Measurements from ENCODE around the gene POLR3K.

The POLR3K gene

DNA sequence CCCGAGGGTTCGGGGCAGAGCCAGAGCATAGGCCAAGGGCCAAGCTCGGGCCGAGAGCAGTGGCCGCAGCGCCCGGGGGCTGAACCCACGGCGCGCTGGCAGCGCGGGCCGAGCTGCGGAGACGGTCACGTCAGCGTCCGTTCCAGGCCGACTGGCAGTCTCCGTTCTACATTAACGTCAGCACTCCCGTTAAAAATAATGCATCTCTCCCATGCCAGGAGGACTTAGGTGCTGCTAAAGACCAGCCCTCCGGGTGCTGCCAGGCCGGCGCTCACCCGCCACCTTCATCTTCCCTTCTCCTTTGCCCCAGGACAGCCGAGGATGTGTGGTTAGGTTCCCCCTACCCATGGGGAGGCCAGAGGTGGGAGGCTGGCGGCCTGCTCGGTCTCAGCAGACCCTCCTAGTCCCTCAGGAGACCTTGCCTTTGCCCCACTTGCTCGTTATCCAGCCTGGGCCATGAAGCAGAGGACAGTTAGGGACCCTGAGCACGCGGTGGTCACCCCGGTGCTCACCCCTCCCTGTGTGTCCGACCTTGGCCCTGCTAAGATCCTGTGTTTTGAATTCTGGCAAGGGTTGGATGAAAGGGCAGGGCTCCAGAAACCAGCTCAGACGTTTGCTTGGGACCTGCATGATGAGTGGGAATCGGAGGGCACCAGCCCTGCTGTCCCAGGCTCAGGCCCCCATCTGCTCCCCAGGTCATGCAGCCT, 25.2 kb upstream of the POLR3K start:
- H3K9me3 ChIP-seq (replicated peaks; ENCODE audit: insufficient read depth, low read length): no peaks in the 10 kb centered on the region
- H3K36me3 ChIP-seq (replicated peaks; ENCODE audit: insufficient read depth, low read length): no peaks in the 10 kb centered on the region
- no peaks in the 10 kb centered on the region for H3K9me2 ChIP-seq (replicated peaks; ENCODE audit: insufficient read depth, low read length)
- peak overlapping the region; percentile 74 for H3K9ac ChIP-seq (ENCODE audit: low read length)
- H3K27me3 ChIP-seq (replicated peaks; ENCODE audit: insufficient read depth, low read length): no peaks in the 10 kb centered on the region
- peak; percentile 26 for DNase-seq
- 0 out of 2 replicates have a peak, but pooled peaks cover 3% of the 10 kb centered on the region for H3F3A ChIP-seq (ENCODE audit: insufficient read depth, low read length)
- peak overlapping the region; percentile 88 for H3K4me2 ChIP-seq (ENCODE audit: low read depth, low read length)
- no peak for TF ChIP-seq EZH2 (optimal IDR thresholded peaks at IDR 0.05; ENCODE audit: low read depth, low read length)
- no peak for TF ChIP-seq EZH2phosphoT487 (IDR thresholded peaks at IDR 0.05; ENCODE audit: low read length)
- TF ChIP-seq, protein P1, sequence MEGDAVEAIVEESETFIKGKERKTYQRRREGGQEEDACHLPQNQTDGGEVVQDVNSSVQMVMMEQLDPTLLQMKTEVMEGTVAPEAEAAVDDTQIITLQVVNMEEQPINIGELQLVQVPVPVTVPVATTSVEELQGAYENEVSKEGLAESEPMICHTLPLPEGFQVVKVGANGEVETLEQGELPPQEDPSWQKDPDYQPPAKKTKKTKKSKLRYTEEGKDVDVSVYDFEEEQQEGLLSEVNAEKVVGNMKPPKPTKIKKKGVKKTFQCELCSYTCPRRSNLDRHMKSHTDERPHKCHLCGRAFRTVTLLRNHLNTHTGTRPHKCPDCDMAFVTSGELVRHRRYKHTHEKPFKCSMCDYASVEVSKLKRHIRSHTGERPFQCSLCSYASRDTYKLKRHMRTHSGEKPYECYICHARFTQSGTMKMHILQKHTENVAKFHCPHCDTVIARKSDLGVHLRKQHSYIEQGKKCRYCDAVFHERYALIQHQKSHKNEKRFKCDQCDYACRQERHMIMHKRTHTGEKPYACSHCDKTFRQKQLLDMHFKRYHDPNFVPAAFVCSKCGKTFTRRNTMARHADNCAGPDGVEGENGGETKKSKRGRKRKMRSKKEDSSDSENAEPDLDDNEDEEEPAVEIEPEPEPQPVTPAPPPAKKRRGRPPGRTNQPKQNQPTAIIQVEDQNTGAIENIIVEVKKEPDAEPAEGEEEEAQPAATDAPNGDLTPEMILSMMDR (IDR thresholded peaks at IDR 0.05; ENCODE audit: low read length): no peak
- H2AFZ ChIP-seq (ENCODE audit: low read length): peak overlapping the region; percentile 63; the same call in 1 of the 2 replicates
- peaks cover 21% of the 10 kb centered on the region for H3K4me1 ChIP-seq (ENCODE audit: low read length)
- H3K79me2 ChIP-seq (ENCODE audit: low read length): peaks cover 9% of the 10 kb centered on the region
- H3K4me3 ChIP-seq (ENCODE audit: low read length): peak overlapping the region; percentile 90
- no peaks in the 10 kb centered on the region for H4K20me1 ChIP-seq (ENCODE audit: insufficient read depth, low read length)
- H3K27ac ChIP-seq (ENCODE audit: low read length): no peak overlapping the region

DNA sequence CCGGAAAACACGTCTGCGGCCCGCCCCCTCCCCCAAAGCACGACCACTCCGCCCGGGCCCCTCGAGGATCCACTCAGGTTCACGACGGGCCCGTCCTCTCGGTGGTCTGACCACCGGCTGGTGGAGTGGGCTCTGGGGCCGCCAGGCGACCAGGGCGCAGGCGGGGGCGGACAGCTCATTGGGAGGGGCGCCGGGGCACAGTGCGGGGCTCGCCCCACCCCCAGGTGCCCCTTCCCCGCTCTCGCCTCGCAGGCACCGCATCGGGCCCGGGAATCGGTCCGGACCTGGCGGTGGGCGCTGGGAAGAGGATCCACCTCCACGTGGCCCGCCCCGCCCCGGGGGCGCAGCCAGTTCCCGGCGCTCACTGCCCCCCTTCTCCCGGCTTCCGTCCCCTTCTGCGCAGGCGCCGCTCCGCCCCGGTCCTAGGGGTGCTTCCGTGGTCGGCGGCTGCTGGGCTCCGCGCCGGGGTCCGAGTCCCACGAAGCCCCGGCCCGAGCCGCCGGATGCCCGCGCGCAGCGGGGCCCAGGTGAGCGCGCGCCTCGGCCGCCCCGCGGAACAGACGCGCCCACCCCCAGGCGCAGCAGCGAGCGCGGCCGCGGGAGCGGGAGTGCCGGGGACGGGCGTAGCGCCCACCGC, 24.5 kb upstream of the POLR3K start, which contains the start of gene MPG:
MPG (plus strand) TSS at position 419 of the 637 bp plus-strand sequence; CDS start at position 504, 85 bp downstream.
- Histone ChIP-seq H3K9ac (ENCODE audit: low read length) (peak within 1 kb of the TSS; percentile 87), H3K4me3 (ENCODE audit: low read length) (peak within 1 kb of the TSS; percentile 90), H3K9me3 (replicated peaks; ENCODE audit: insufficient read depth, low read length) (no peaks in the 10 kb centered on the region), H3K36me3 (replicated peaks; ENCODE audit: insufficient read depth, low read length) (no peaks in the 10 kb centered on the region), H4K20me1 (ENCODE audit: insufficient read depth, low read length) (no peaks in the 10 kb centered on the region), H3K27ac (ENCODE audit: low read length) (peak within 1 kb of the TSS; percentile 19; the same call in 1 of the 2 replicates), H3K9me2 (replicated peaks; ENCODE audit: insufficient read depth, low read length) (no peaks in the 10 kb centered on the region), H3K4me2 (ENCODE audit: low read depth, low read length) (peak within 1 kb of the TSS; percentile 99), H3K4me1 (ENCODE audit: low read length) (peaks cover 23% of the 10 kb centered on the region), H3K27me3 (replicated peaks; ENCODE audit: insufficient read depth, low read length) (no peaks in the 10 kb centered on the region), H2AFZ (ENCODE audit: low read length) (peak within 1 kb of the TSS; percentile 81), H3F3A (ENCODE audit: insufficient read depth, low read length) (0 out of 2 replicates have a peak, but pooled peaks cover 3% of the 10 kb centered on the region), H3K79me2 (ENCODE audit: low read length) (peaks cover 9% of the 10 kb centered on the region)
- peak; percentile 79 for DNase-seq
- TF ChIP-seq, protein P1 (IDR thresholded peaks at IDR 0.05; ENCODE audit: low read length): no peak
- no peak for TF ChIP-seq EZH2 (optimal IDR thresholded peaks at IDR 0.05; ENCODE audit: low read depth, low read length)
- TF ChIP-seq EZH2phosphoT487 (IDR thresholded peaks at IDR 0.05; ENCODE audit: low read length): no peak

DNA sequence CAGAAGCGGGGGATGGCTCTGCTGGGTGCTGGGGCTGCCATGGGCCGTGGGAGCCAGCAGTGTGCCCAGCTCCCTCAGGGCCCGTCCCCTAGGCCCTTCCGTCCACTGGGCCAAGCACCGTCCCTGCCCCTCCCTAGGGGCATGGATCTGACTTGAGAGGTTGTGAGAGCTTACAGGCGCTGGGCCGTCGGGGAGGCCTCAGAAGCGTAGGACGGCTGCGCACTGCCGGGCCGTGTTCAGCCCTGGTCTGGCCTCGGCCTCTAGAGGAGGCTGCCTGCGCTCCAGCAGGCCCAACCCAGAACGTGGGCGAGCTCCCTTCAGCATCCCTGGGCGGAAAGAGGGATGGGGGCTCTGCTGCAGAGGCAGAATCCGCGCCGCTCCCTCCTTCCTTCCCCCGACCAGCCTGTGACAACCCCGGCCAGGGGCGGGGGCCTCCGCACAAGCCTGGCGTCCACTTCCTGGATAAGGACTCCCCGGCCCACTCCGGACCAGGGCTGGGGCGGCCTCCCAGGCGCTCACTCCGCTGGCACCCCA, 23.9 kb upstream of the POLR3K start:
- peak overlapping the region; percentile 90 for H3K4me3 ChIP-seq (ENCODE audit: low read length)
- no peaks in the 10 kb centered on the region for H3K9me3 ChIP-seq (replicated peaks; ENCODE audit: insufficient read depth, low read length)
- no peaks in the 10 kb centered on the region for H3K9me2 ChIP-seq (replicated peaks; ENCODE audit: insufficient read depth, low read length)
- no peaks in the 10 kb centered on the region for H4K20me1 ChIP-seq (ENCODE audit: insufficient read depth, low read length)
- H2AFZ ChIP-seq (ENCODE audit: low read length): peak overlapping the region; percentile 81
- peak overlapping the region; percentile 19; the same call in 1 of the 2 replicates for H3K27ac ChIP-seq (ENCODE audit: low read length)
- peaks cover 25% of the 10 kb centered on the region for H3K4me1 ChIP-seq (ENCODE audit: low read length)
- peaks cover 9% of the 10 kb centered on the region for H3K79me2 ChIP-seq (ENCODE audit: low read length)
- 0 out of 2 replicates have a peak, but pooled peaks cover 3% of the 10 kb centered on the region for H3F3A ChIP-seq (ENCODE audit: insufficient read depth, low read length)
- peak overlapping the region; percentile 87 for H3K9ac ChIP-seq (ENCODE audit: low read length)
- DNase-seq: peak; percentile 61
- peak overlapping the region; percentile 99 for H3K4me2 ChIP-seq (ENCODE audit: low read depth, low read length)
- no peaks in the 10 kb centered on the region for H3K36me3 ChIP-seq (replicated peaks; ENCODE audit: insufficient read depth, low read length)
- H3K27me3 ChIP-seq (replicated peaks; ENCODE audit: insufficient read depth, low read length): no peaks in the 10 kb centered on the region
- TF ChIP-seq, protein P1 (IDR thresholded peaks at IDR 0.05; ENCODE audit: low read length): no peak; the same call in 1 of the 2 replicates
- TF ChIP-seq EZH2 (optimal IDR thresholded peaks at IDR 0.05; ENCODE audit: low read depth, low read length) (no peak), EZH2phosphoT487 (IDR thresholded peaks at IDR 0.05; ENCODE audit: low read length) (no peak)
